Measurements from ENCODE around the gene GNB1L. TPM values are rescaled to one million over a fixed set of nuclear protein-coding genes. Genes with fewer than 3 reads are reported as not detected.

Gene GNB1L
- total and polyA plus RNA-seq, 2 of the 13 experiments (the other 11 are each of a cell fraction or from before 2014, with no cell fraction given): 2.5 to 7.4 TPM

- TF ChIP-seq, protein P1, sequence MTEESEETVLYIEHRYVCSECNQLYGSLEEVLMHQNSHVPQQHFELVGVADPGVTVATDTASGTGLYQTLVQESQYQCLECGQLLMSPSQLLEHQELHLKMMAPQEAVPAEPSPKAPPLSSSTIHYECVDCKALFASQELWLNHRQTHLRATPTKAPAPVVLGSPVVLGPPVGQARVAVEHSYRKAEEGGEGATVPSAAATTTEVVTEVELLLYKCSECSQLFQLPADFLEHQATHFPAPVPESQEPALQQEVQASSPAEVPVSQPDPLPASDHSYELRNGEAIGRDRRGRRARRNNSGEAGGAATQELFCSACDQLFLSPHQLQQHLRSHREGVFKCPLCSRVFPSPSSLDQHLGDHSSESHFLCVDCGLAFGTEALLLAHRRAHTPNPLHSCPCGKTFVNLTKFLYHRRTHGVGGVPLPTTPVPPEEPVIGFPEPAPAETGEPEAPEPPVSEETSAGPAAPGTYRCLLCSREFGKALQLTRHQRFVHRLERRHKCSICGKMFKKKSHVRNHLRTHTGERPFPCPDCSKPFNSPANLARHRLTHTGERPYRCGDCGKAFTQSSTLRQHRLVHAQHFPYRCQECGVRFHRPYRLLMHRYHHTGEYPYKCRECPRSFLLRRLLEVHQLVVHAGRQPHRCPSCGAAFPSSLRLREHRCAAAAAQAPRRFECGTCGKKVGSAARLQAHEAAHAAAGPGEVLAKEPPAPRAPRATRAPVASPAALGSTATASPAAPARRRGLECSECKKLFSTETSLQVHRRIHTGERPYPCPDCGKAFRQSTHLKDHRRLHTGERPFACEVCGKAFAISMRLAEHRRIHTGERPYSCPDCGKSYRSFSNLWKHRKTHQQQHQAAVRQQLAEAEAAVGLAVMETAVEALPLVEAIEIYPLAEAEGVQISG (CRISPR knock-in tag; IDR thresholded peaks at IDR 0.05): peak; percentile 91
- TF ChIP-seq ASH2L (IDR thresholded peaks at IDR 0.05; ENCODE audit: insufficient read length, low read depth, low read length): no peak
- peak; percentile 79; the same call in 1 of the 2 replicates for TF ChIP-seq ZBTB37 (CRISPR knock-in tag; IDR thresholded peaks at IDR 0.05)
- peak; percentile 98; the same call in 1 of the 2 replicates for TF ChIP-seq ZNF230 (CRISPR knock-in tag; IDR thresholded peaks at IDR 0.05)
- TF ChIP-seq RARG (CRISPR knock-in tag; IDR thresholded peaks at IDR 0.05; ENCODE audit: low read depth): no peak
- no peak for TF ChIP-seq GATA4 (IDR thresholded peaks at IDR 0.05; ENCODE audit: borderline replicate concordance, low read depth)
- TF ChIP-seq HMGXB4 (CRISPR knock-in tag; IDR thresholded peaks at IDR 0.05; ENCODE audit: borderline replicate concordance in 1 of 2, low read depth in 1 of 2): peak; percentile 73 to 79
- TF ChIP-seq ZNF549 (CRISPR knock-in tag; IDR thresholded peaks at IDR 0.05): no peak
- peak; percentile 79; the same call in 1 of the 2 replicates for TF ChIP-seq ZFAT (CRISPR knock-in tag; conservative IDR thresholded peaks at IDR 0.05)
- TF ChIP-seq PAWR (CRISPR knock-in tag; IDR thresholded peaks at IDR 0.05; ENCODE audit: borderline replicate concordance): 0 out of 2 replicates have a peak, but pooled peaks have one; percentile 34
- peak; percentile 79 for TF ChIP-seq FOXA3 (CRISPR knock-in tag; IDR thresholded peaks at IDR 0.05)
- peak; percentile 99 for TF ChIP-seq ZNF772 (CRISPR knock-in tag; IDR thresholded peaks at IDR 0.05)
- TF ChIP-seq HDAC6 (IDR thresholded peaks at IDR 0.05; ENCODE audit: low read depth, low read length): no peak
- TF ChIP-seq MEIS2 (CRISPR knock-in tag; IDR thresholded peaks at IDR 0.05): peak; percentile 99
- TF ChIP-seq, protein P2, sequence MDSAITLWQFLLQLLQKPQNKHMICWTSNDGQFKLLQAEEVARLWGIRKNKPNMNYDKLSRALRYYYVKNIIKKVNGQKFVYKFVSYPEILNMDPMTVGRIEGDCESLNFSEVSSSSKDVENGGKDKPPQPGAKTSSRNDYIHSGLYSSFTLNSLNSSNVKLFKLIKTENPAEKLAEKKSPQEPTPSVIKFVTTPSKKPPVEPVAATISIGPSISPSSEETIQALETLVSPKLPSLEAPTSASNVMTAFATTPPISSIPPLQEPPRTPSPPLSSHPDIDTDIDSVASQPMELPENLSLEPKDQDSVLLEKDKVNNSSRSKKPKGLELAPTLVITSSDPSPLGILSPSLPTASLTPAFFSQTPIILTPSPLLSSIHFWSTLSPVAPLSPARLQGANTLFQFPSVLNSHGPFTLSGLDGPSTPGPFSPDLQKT (CRISPR knock-in tag; IDR thresholded peaks at IDR 0.05; ENCODE audit: borderline replicate concordance): peak; percentile 78; the same call in 1 of the 2 replicates
- peak; percentile 85; the same call in 1 of the 2 replicates for TF ChIP-seq ZNF136 (CRISPR knock-in tag; IDR thresholded peaks at IDR 0.05; ENCODE audit: low read depth)
- no peak for TF ChIP-seq MLLT10 (CRISPR knock-in tag; IDR thresholded peaks at IDR 0.05)
- TF ChIP-seq TBL1XR1 (IDR thresholded peaks at IDR 0.05; ENCODE audit: borderline replicate concordance, low read length, partially characterized antibody): no peak
- TF ChIP-seq SP140L (CRISPR knock-in tag; IDR thresholded peaks at IDR 0.05; ENCODE audit: borderline replicate concordance): peak; percentile 94; the same call in 1 of the 2 replicates
- TF ChIP-seq, protein P3, sequence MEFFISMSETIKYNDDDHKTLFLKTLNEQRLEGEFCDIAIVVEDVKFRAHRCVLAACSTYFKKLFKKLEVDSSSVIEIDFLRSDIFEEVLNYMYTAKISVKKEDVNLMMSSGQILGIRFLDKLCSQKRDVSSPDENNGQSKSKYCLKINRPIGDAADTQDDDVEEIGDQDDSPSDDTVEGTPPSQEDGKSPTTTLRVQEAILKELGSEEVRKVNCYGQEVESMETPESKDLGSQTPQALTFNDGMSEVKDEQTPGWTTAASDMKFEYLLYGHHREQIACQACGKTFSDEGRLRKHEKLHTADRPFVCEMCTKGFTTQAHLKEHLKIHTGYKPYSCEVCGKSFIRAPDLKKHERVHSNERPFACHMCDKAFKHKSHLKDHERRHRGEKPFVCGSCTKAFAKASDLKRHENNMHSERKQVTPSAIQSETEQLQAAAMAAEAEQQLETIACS (CRISPR knock-in tag; IDR thresholded peaks at IDR 0.05): peak; percentile 63; the same call in 1 of the 2 replicates
- TF ChIP-seq HIVEP1 (CRISPR knock-in tag; IDR thresholded peaks at IDR 0.05): peak; percentile 97
Observed at GRCh38 chr22:19892257-19892879, 37.7 kb upstream of the GNB1L start (continued).

Data from HepG2 (cell line).